GM23338 (cell line): ENCODE data around the gene YBX1. TPM values are rescaled to one million over a fixed set of nuclear protein-coding genes. Genes with fewer than 3 reads are reported as not detected.

ENCODE experiments used
- ATAC-seq: fragments of 200-7000 bp; cut with Tn5 transposase; 3 replicates; pipeline ENCODE4 v1.9.1; 2020
- DNase-seq: peaks from one replicate; pipeline ENCODE4 v3.0.0-alpha.2; 2015; ENCODE audit warnings: low spot score
- H2AFZ ChIP-seq: fragments of 200-600 bp; sonication (generic); 2 replicates; pipeline ENCODE4 v1.8.0; 2016; ENCODE audit warnings: antibody characterized with exemption, mild to moderate bottlenecking, moderate library complexity
- H3F3A ChIP-seq: fragments of 200-600 bp; sonication (generic); replicated peaks from 2 replicates; pipeline ENCODE4 v1.8.0; 2017; ENCODE audit warnings: antibody characterized with exemption, mixed run types, low read depth
- H3K27ac ChIP-seq: fragments of 200-600 bp; sonication (generic); 2 replicates; pipeline ENCODE4 v1.6.1; 2016; ENCODE audit warnings: low read depth
- H3K27me3 ChIP-seq: fragments of 200-600 bp; sonication (generic); 2 replicates; pipeline ENCODE4 v1.8.0; 2016; ENCODE audit warnings: mild to moderate bottlenecking, mixed run types, moderate library complexity; ENCODE audit not compliant: insufficient read depth
- H3K36me3 ChIP-seq: fragments of 200-600 bp; sonication (generic); 2 replicates; pipeline ENCODE4 v1.8.0; 2016; ENCODE audit warnings: mild to moderate bottlenecking; ENCODE audit not compliant: insufficient read depth
- H3K4me1 ChIP-seq: fragments of 200-600 bp; sonication (generic); 2 replicates; pipeline ENCODE4 v1.8.0; 2016; ENCODE audit warnings: mild to moderate bottlenecking, moderate library complexity; ENCODE audit not compliant: insufficient read depth
- H3K4me2 ChIP-seq: fragments of 200-600 bp; sonication (generic); 2 replicates; pipeline ENCODE4 v1.7.1; 2017; ENCODE audit warnings: mixed run types
- H3K4me3 ChIP-seq: fragments of 200-600 bp; sonication (generic); 2 replicates; pipeline ENCODE4 v1.6.1; 2016; ENCODE audit warnings: mixed run types
- H3K79me2 ChIP-seq: fragments of 200-600 bp; sonication (generic); replicated peaks from 2 replicates; pipeline ENCODE4 v1.8.0; 2017; ENCODE audit warnings: mild to moderate bottlenecking; ENCODE audit not compliant: insufficient read depth
- H3K9me2 ChIP-seq: fragments of 200-600 bp; sonication (generic); 2 replicates; pipeline ENCODE4 v1.8.0; 2017; ENCODE audit not compliant: insufficient read depth
- H4K20me1 ChIP-seq: fragments of 200-600 bp; sonication (generic); replicated peaks from 2 replicates; pipeline ENCODE4 v1.8.0; 2017; ENCODE audit warnings: mild to moderate bottlenecking; ENCODE audit not compliant: insufficient read depth
- H3K27ac Mint-ChIP-seq: 2 replicates; pipeline ENCODE4 v1.8.0; 2020; ENCODE audit warnings: inconsistent platforms, mild to moderate bottlenecking, moderate library complexity, mixed read lengths
- H3K27me3 Mint-ChIP-seq: 3 replicates; pipeline ENCODE4 v1.8.0; 2022; ENCODE audit warnings: low read depth, mild to moderate bottlenecking, moderate library complexity, mixed read lengths, inconsistent platforms; ENCODE audit not compliant: insufficient read depth, poor library complexity
- H3K36me3 Mint-ChIP-seq: 3 replicates; pipeline ENCODE4 v1.8.0; 2021; ENCODE audit warnings: low read depth, mild to moderate bottlenecking, inconsistent platforms, moderate library complexity, mixed read lengths
- H3K4me1 Mint-ChIP-seq: 3 replicates; pipeline ENCODE4 v1.8.0; 2020; ENCODE audit warnings: mild to moderate bottlenecking, inconsistent platforms, mixed read lengths
- H3K4me3 Mint-ChIP-seq: 3 replicates; pipeline ENCODE4 v1.8.0; 2021; ENCODE audit warnings: moderate library complexity, mild to moderate bottlenecking, inconsistent platforms, mixed read lengths
- H3K9me3 Mint-ChIP-seq: 3 replicates; pipeline ENCODE4 v1.8.0; 2020; ENCODE audit warnings: moderate library complexity, mild to moderate bottlenecking, inconsistent platforms, mixed read lengths
- CREB1 ChIP-seq: fragments of 250-450 bp; sonication (Bioruptor Pico); IDR thresholded peaks from 2 replicates; pipeline ENCODE4 v1.5.0; 2020; ENCODE audit warnings: low read depth, mild to moderate bottlenecking, moderate library complexity
- ETS1 ChIP-seq: IDR thresholded peaks from 2 replicates; pipeline ENCODE4 v1.6.1; 2016; ENCODE audit warnings: antibody characterized with exemption
- EZH2 ChIP-seq: fragments of 200-600 bp; sonication (generic); IDR thresholded peaks from one replicate; pipeline ENCODE4 v1.8.0; 2017; ENCODE audit warnings: antibody characterized with exemption, mild to moderate bottlenecking, low read depth; ENCODE audit not compliant: unreplicated experiment
- JUNB ChIP-seq: IDR thresholded peaks from one replicate; pipeline ENCODE4 v1.6.1; 2016; ENCODE audit warnings: antibody characterized with exemption; ENCODE audit not compliant: unreplicated experiment
- POLR2AphosphoS5 ChIP-seq: IDR thresholded peaks from 2 replicates; pipeline ENCODE4 v1.6.1; 2016; ENCODE audit warnings: antibody characterized with exemption, low read depth
- REST ChIP-seq: IDR thresholded peaks from one replicate; pipeline ENCODE4 v1.6.1; 2018; ENCODE audit warnings: antibody characterized with exemption; ENCODE audit not compliant: unreplicated experiment
- ZNF114 ChIP-seq: fragments of 250-450 bp; sonication (Bioruptor Pico); IDR thresholded peaks from 2 replicates; pipeline ENCODE4 v1.5.0; 2020; ENCODE audit warnings: mild to moderate bottlenecking, moderate library complexity
- ZNF331 ChIP-seq: fragments of 250-450 bp; sonication (Bioruptor Pico); IDR thresholded peaks from 2 replicates; pipeline ENCODE4 v1.5.0; 2020; ENCODE audit warnings: low read depth, mild to moderate bottlenecking, moderate library complexity
- polyA plus RNA-seq: library from polyadenylated mRNA; unstranded; fragments of >200 nt; fragmentation: Nextera tagmentation; extraction: Ambion mirVana; gene quantifications from 2 replicates; pipeline ENCODE4 v1.2.1, GENCODE V29; 2016
- total RNA-seq: library from RNA; depleted of rRNA; stranded (reverse); fragments of >200 nt; shearing (Covaris generic); gene quantifications from 2 replicates; pipeline ENCODE4 v1.2.3, GENCODE V29; 2014
- TF ChIP-seq, protein P1 (sequence below): fragments of 250-450 bp; sonication (Bioruptor Pico); IDR thresholded peaks from 2 replicates; pipeline ENCODE4 v1.5.0; 2020; ENCODE audit warnings: mild to moderate bottlenecking, moderate library complexity
- TF ChIP-seq, protein P2 (sequence below), 2 experiments: fragments of 200-600 bp in 1 of 2; sonication (generic) in 1 of 2; conservative IDR thresholded peaks; 2 replicates each; pipeline versions ENCODE4 v1.5.1 to v1.6.1; 2016 to 2017; ENCODE audit warnings: antibody characterized with exemption in 2 of 2, low read depth in 2 of 2, mild to moderate bottlenecking in 2 of 2, moderate library complexity in 1 of 2

The YBX1 gene
- total and polyA plus RNA-seq, 2 experiments from 2014 or later: 1,282 to 1,441 TPM

DNA sequence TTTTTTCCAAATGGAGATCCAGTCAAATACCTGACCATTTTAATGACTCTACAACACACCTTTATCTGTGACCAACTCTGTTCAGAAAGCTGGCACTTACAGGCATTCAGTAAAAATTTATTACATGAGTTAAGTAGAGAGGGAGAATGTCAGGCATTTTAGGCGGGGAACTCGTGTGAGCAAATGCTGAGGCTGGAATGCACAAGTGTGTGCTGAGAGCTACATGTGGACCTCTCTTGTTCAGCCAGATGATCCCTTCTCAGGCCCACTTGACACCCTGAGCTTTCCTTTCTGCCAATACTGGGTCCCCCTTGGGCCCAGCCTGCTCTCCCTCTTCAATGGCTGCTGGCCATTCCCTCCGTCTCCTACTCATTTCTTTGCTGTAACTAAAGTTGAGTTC is 12.3 kb upstream of the YBX1 start:
- no peak overlapping the region for H3K27ac ChIP-seq
- no peak overlapping the region for H2AFZ ChIP-seq
- no peaks in the 10 kb centered on the region; the same call in 1 of the 2 replicates for H4K20me1 ChIP-seq
- H3K4me2 ChIP-seq: no peak overlapping the region
- no peaks in the 10 kb centered on the region for H3F3A ChIP-seq
- no peak overlapping the region for H3K27ac Mint-ChIP-seq
- peaks cover 43% of the 10 kb centered on the region for H3K36me3 ChIP-seq
- no peaks in the 10 kb centered on the region for H3K27me3 Mint-ChIP-seq
- no peaks in the 10 kb centered on the region for H3K4me1 ChIP-seq
- no peak overlapping the region for H3K4me3 Mint-ChIP-seq
- peaks cover 52% of the 10 kb centered on the region for H3K36me3 Mint-ChIP-seq
- no peaks in the 10 kb centered on the region for H3K4me1 Mint-ChIP-seq
- H3K79me2 ChIP-seq: no peaks in the 10 kb centered on the region
- TF ChIP-seq EZH2 (no peak), ZNF331 (CRISPR knock-in tag) (no peak), CREB1 (CRISPR knock-in tag) (no peak), ZNF114 (CRISPR knock-in tag) (no peak), JUNB (no peak), POLR2AphosphoS5 (no peak), REST (no peak), ETS1 (no peak)
- TF ChIP-seq, protein P1, sequence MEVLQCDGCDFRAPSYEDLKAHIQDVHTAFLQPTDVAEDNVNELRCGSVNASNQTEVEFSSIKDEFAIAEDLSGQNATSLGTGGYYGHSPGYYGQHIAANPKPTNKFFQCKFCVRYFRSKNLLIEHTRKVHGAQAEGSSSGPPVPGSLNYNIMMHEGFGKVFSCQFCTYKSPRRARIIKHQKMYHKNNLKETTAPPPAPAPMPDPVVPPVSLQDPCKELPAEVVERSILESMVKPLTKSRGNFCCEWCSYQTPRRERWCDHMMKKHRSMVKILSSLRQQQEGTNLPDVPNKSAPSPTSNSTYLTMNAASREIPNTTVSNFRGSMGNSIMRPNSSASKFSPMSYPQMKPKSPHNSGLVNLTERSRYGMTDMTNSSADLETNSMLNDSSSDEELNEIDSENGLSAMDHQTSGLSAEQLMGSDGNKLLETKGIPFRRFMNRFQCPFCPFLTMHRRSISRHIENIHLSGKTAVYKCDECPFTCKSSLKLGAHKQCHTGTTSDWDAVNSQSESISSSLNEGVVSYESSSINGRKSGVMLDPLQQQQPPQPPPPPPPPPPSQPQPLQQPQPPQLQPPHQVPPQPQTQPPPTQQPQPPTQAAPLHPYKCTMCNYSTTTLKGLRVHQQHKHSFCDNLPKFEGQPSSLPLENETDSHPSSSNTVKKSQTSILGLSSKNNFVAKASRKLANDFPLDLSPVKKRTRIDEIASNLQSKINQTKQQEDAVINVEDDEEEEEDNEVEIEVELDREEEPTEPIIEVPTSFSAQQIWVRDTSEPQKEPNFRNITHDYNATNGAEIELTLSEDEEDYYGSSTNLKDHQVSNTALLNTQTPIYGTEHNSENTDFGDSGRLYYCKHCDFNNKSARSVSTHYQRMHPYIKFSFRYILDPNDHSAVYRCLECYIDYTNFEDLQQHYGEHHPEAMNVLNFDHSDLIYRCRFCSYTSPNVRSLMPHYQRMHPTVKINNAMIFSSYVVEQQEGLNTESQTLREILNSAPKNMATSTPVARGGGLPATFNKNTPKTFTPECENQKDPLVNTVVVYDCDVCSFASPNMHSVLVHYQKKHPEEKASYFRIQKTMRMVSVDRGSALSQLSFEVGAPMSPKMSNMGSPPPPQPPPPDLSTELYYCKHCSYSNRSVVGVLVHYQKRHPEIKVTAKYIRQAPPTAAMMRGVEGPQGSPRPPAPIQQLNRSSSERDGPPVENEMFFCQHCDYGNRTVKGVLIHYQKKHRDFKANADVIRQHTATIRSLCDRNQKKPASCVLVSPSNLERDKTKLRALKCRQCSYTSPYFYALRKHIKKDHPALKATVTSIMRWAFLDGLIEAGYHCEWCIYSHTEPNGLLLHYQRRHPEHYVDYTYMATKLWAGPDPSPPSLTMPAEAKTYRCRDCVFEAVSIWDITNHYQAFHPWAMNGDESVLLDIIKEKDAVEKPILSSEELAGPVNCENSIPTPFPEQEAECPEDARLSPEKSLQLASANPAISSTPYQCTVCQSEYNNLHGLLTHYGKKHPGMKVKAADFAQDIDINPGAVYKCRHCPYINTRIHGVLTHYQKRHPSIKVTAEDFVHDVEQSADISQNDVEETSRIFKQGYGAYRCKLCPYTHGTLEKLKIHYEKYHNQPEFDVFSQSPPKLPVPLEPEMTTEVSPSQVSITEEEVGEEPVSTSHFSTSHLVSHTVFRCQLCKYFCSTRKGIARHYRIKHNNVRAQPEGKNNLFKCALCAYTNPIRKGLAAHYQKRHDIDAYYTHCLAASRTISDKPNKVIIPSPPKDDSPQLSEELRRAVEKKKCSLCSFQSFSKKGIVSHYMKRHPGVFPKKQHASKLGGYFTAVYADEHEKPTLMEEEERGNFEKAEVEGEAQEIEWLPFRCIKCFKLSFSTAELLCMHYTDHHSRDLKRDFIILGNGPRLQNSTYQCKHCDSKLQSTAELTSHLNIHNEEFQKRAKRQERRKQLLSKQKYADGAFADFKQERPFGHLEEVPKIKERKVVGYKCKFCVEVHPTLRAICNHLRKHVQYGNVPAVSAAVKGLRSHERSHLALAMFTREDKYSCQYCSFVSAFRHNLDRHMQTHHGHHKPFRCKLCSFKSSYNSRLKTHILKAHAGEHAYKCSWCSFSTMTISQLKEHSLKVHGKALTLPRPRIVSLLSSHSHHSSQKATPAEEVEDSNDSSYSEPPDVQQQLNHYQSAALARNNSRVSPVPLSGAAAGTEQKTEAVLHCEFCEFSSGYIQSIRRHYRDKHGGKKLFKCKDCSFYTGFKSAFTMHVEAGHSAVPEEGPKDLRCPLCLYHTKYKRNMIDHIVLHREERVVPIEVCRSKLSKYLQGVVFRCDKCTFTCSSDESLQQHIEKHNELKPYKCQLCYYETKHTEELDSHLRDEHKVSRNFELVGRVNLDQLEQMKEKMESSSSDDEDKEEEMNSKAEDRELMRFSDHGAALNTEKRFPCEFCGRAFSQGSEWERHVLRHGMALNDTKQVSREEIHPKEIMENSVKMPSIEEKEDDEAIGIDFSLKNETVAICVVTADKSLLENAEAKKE: no peak
- TF ChIP-seq, protein P2, sequence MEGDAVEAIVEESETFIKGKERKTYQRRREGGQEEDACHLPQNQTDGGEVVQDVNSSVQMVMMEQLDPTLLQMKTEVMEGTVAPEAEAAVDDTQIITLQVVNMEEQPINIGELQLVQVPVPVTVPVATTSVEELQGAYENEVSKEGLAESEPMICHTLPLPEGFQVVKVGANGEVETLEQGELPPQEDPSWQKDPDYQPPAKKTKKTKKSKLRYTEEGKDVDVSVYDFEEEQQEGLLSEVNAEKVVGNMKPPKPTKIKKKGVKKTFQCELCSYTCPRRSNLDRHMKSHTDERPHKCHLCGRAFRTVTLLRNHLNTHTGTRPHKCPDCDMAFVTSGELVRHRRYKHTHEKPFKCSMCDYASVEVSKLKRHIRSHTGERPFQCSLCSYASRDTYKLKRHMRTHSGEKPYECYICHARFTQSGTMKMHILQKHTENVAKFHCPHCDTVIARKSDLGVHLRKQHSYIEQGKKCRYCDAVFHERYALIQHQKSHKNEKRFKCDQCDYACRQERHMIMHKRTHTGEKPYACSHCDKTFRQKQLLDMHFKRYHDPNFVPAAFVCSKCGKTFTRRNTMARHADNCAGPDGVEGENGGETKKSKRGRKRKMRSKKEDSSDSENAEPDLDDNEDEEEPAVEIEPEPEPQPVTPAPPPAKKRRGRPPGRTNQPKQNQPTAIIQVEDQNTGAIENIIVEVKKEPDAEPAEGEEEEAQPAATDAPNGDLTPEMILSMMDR (conservative IDR thresholded peaks at IDR 0.05; ENCODE audit: low read depth in 2 of 2): no peak
- no peak overlapping the region for H3K4me3 ChIP-seq
- no peak for DNase-seq
- no peaks in the 10 kb centered on the region for H3K9me3 Mint-ChIP-seq
- no peak for ATAC-seq
- H3K27me3 ChIP-seq: no peaks in the 10 kb centered on the region
- H3K9me2 ChIP-seq: no peaks in the 10 kb centered on the region
